Esophagus squamous epithelium (tissue), 4 donors: ENCODE results near the gene IFNG.

Experiments
- CTCF ChIP-seq, 6 experiments: fragments of 450-650 bp in 4 of 6; fragments of 200-600 bp in 2 of 6; sonication (generic) in 2 of 6; IDR thresholded peaks; one replicate each; pipeline ENCODE4 v1.5.1; 2016 to 2019; ENCODE audit warnings: antibody characterized with exemption in 6 of 6, mild to moderate bottlenecking in 4 of 6, moderate library complexity in 4 of 6
- POLR2A ChIP-seq, 4 donors: fragments of 450-650 bp; IDR thresholded peaks; one replicate each; pipeline ENCODE4 v1.6.1; 2017; ENCODE audit warnings: antibody characterized with exemption in 4 of 4, mild to moderate bottlenecking in 4 of 4, moderate library complexity in 3 of 4

DNA sequence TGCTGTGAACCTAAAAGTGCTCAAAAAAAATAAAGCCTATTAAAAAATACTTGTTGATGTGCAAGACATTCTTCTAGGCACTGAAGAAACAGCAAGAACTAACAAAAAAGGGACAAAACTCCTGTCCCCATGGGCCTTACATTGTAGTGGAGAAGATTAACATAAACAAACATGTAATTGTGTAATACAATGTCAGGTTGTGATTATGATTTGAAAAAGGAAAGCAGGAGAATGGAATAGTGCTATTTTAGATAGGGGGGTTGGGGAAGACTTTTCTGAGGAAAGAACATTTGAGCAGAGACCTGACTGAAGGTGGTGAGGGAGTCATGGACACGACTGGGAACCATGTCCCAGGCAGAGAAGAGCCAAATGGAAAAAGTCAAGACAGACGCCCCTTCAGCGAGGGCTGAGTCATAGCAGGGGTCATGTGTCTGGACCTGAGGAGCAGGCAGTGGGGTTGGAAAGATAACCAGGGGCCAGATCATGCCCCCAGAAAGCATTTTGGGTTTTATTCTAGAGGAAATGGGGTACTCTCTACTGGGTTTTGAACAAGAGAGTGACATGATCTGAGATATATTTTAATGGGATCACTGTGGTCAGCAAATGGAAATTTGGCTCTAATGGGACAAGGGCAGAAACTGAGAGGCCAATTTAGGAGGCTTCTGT is 19.4 kb upstream of the IFNG start:
- no peak for TF ChIP-seq POLR2A (IDR thresholded peaks at IDR 0.05)
- TF ChIP-seq CTCF (IDR thresholded peaks at IDR 0.05): no peak
